Stimulated activated effector memory CD8-positive, alpha-beta T cell treated with anti-CD3 and anti-CD28 coated beads, Interleukin-12 subunit alpha, Interleukin-12 subunit beta, amount 100 ng/mL, for 72 hours (primary cell): Measurements from ENCODE around the gene TMEM184A.
A peak's percentile ranks its signal among the peaks of the same experiment; 100 is the strongest.

ENCODE experiments used
- ATAC-seq: fragments of 150-1000 bp; cut with Tn5 transposase; 2 replicates; pipeline ENCODE4 v1.10.0; 2021
- DNase-seq, 2 donors: peaks; one replicate each; pipeline ENCODE4 v3.0.0; 2021 to 2022; ENCODE audit warnings: low spot score in 2 of 2
- H3K27ac Mint-ChIP-seq: one replicate; pipeline ENCODE4 v1.8.0; 2022; ENCODE audit warnings: mild to moderate bottlenecking, mixed read lengths
- H3K36me3 Mint-ChIP-seq: one replicate; pipeline ENCODE4 v1.8.0; 2022; ENCODE audit warnings: mild to moderate bottlenecking, mixed read lengths
- H3K4me1 Mint-ChIP-seq: one replicate; pipeline ENCODE4 v1.8.0; 2022; ENCODE audit warnings: mixed read lengths
- H3K4me3 Mint-ChIP-seq: one replicate; pipeline ENCODE4 v1.8.0; 2022; ENCODE audit warnings: mild to moderate bottlenecking, mixed read lengths
- H3K9me3 Mint-ChIP-seq: one replicate; pipeline ENCODE4 v1.8.0; 2022; ENCODE audit warnings: mixed read lengths

The TMEM184A gene

GRCh38 chr7:1543826-1544177 lies 12.2 kb downstream of the TMEM184A start:
- Mint-ChIP-seq H3K4me1 (peaks cover 8% of the 10 kb centered on the region), H3K27ac (no peak overlapping the region), H3K36me3 (peaks cover 48% of the 10 kb centered on the region), H3K4me3 (no peak overlapping the region), H3K9me3 (no peaks in the 10 kb centered on the region)
- no peak for ATAC-seq
- DNase-seq = no peak

GRCh38 chr7:1542841-1543747 lies 12.9 kb downstream of the TMEM184A start:
- peaks cover under 1% of the 10 kb centered on the region for H3K4me1 Mint-ChIP-seq
- H3K4me3 Mint-ChIP-seq = no peak overlapping the region
- peak overlapping the region; percentile 14 for H3K27ac Mint-ChIP-seq
- DNase-seq (no peak), ATAC-seq (no peak)
- peaks cover 48% of the 10 kb centered on the region for H3K36me3 Mint-ChIP-seq
- H3K9me3 Mint-ChIP-seq = no peaks in the 10 kb centered on the region

- Mint-ChIP-seq H3K4me1 (no peaks in the 10 kb centered on the region), H3K27ac (peak overlapping the region; percentile 14), H3K4me3 (no peak overlapping the region), H3K9me3 (no peaks in the 10 kb centered on the region), H3K36me3 (peaks cover 48% of the 10 kb centered on the region)
- DNase-seq = no peak
- ATAC-seq = no peak
Observed at GRCh38 chr7:1542329-1542728, 13.7 kb downstream of the TMEM184A start.

- ATAC-seq = no peak
- H3K4me1 Mint-ChIP-seq = no peaks in the 10 kb centered on the region
- DNase-seq = no peak
- H3K4me3 Mint-ChIP-seq = no peak overlapping the region
- H3K9me3 Mint-ChIP-seq = no peaks in the 10 kb centered on the region
- peaks cover 53% of the 10 kb centered on the region for H3K36me3 Mint-ChIP-seq
- H3K27ac Mint-ChIP-seq = peak overlapping the region; percentile 34
Observed at GRCh38 chr7:1541431-1542162, 14.4 kb downstream of the TMEM184A start.

GRCh38 chr7:1540776-1541271 lies 15.2 kb downstream of the TMEM184A start:
- Mint-ChIP-seq H3K36me3 (peaks cover 57% of the 10 kb centered on the region), H3K9me3 (no peaks in the 10 kb centered on the region), H3K27ac (peak overlapping the region; percentile 34), H3K4me1 (no peaks in the 10 kb centered on the region), H3K4me3 (no peak overlapping the region)
- DNase-seq (no peak), ATAC-seq (no peak)

GRCh38 chr7:1539882-1540775 lies 15.9 kb downstream of the TMEM184A start:
- Mint-ChIP-seq H3K27ac (no peak overlapping the region), H3K4me1 (no peaks in the 10 kb centered on the region), H3K36me3 (peaks cover 59% of the 10 kb centered on the region), H3K9me3 (no peaks in the 10 kb centered on the region), H3K4me3 (no peak overlapping the region)
- DNase-seq = no peak
- ATAC-seq = no peak

- ATAC-seq (no peak), DNase-seq (no peak)
- H3K36me3 Mint-ChIP-seq = peaks cover 61% of the 10 kb centered on the region
- no peaks in the 10 kb centered on the region for H3K9me3 Mint-ChIP-seq
- peaks cover 3% of the 10 kb centered on the region for H3K4me1 Mint-ChIP-seq
- H3K27ac Mint-ChIP-seq = no peak overlapping the region
- H3K4me3 Mint-ChIP-seq = no peak overlapping the region
Observed at GRCh38 chr7:1539181-1539881, 16.7 kb downstream of the TMEM184A start.

GRCh38 chr7:1538544-1539180 lies 17.3 kb downstream of the TMEM184A start:
- Mint-ChIP-seq H3K4me1 (peaks cover 9% of the 10 kb centered on the region), H3K36me3 (peaks cover 61% of the 10 kb centered on the region)
- ATAC-seq = no peak

GRCh38 chr7:1537535-1538412 lies 18.2 kb downstream of the TMEM184A start:
- no peak overlapping the region for H3K4me3 Mint-ChIP-seq
- H3K27ac Mint-ChIP-seq = no peak overlapping the region

More at GRCh38 chr7:1538544-1539180, 17.3 kb downstream of the TMEM184A start:
- H3K27ac Mint-ChIP-seq = no peak overlapping the region
- no peak overlapping the region for H3K4me3 Mint-ChIP-seq
- no peak for DNase-seq
- H3K9me3 Mint-ChIP-seq = no peaks in the 10 kb centered on the region

GRCh38 chr7:1536743-1537534 lies 19.1 kb downstream of the TMEM184A start:
- ATAC-seq (no peak), DNase-seq (no peak)
- Mint-ChIP-seq H3K36me3 (peaks cover 64% of the 10 kb centered on the region), H3K4me1 (peaks cover 27% of the 10 kb centered on the region), H3K27ac (no peak overlapping the region), H3K4me3 (no peak overlapping the region), H3K9me3 (no peaks in the 10 kb centered on the region)

More at GRCh38 chr7:1537535-1538412, 18.2 kb downstream of the TMEM184A start:
- peaks cover 18% of the 10 kb centered on the region for H3K4me1 Mint-ChIP-seq
- DNase-seq = no peak
- peaks cover 64% of the 10 kb centered on the region for H3K36me3 Mint-ChIP-seq
- no peak for ATAC-seq
- H3K9me3 Mint-ChIP-seq = no peaks in the 10 kb centered on the region

- Mint-ChIP-seq H3K9me3 (no peaks in the 10 kb centered on the region), H3K4me1 (peaks cover 32% of the 10 kb centered on the region), H3K27ac (no peak overlapping the region), H3K4me3 (no peak overlapping the region), H3K36me3 (peaks cover 64% of the 10 kb centered on the region)
- DNase-seq = no peak
- ATAC-seq = no peak
Observed at GRCh38 chr7:1536455-1536742, 19.6 kb downstream of the TMEM184A start.

- Mint-ChIP-seq H3K4me3 (no peak overlapping the region), H3K27ac (no peak overlapping the region), H3K36me3 (peaks cover 61% of the 10 kb centered on the region), H3K4me1 (peaks cover 32% of the 10 kb centered on the region), H3K9me3 (no peaks in the 10 kb centered on the region)
- ATAC-seq = no peak
- DNase-seq = no peak
Observed at GRCh38 chr7:1535701-1536454, 20.1 kb downstream of the TMEM184A start.
